IMR-90 (cell line): ENCODE measurements around the gene CTCF. TPM values are rescaled to one million over a fixed set of nuclear protein-coding genes. Genes with fewer than 3 reads are reported as not detected.

Experiments
- ATAC-seq: fragments of 200-7000 bp; cut with Tn5 transposase; 2 replicates; pipeline ENCODE4 v1.9.1; 2020; ENCODE audit warnings: low read depth, mild to moderate bottlenecking, moderate library complexity
- BruUV-seq: library from RNA; stranded (reverse); fragments of 400-500 nt; replicated peaks from 2 replicates; lab custom pipeline; 2021; lab: Mats Ljungman, UMichigan
- CTCF ChIA-PET: fragments of 300-600 bp; formaldehyde crosslinking; extraction: SDS; loops from one replicate; lab custom pipeline; 2021; ENCODE audit warnings: antibody characterized with exemption; lab: Yijun Ruan, JAX
- POLR2A ChIA-PET: fragments of 300-600 bp; sonication (Branson Sonifier 250); formaldehyde crosslinking; loops from one replicate; lab custom pipeline; 2022; ENCODE audit warnings: antibody characterized with exemption; ENCODE audit not compliant: unreplicated experiment; lab: Charles Lee
- DNase-seq: peaks from one replicate; pipeline ENCODE4 v3.0.0; 2013
- H2AFZ ChIP-seq: replicated peaks from 2 replicates; pipeline ENCODE3; 2013; ENCODE audit warnings: low read length, mild to moderate bottlenecking; ENCODE audit not compliant: poor library complexity
- H2AK5ac ChIP-seq: 2 replicates; pipeline ENCODE4 v1.6.1; 2013; ENCODE audit warnings: low read depth, low read length, inconsistent platforms
- H2AK9ac ChIP-seq: replicated peaks from 2 replicates; pipeline ENCODE3; 2013; ENCODE audit warnings: mild to moderate bottlenecking, low read depth, low read length, moderate library complexity; ENCODE audit not compliant: poor library complexity
- H2BK120ac ChIP-seq: 2 replicates; pipeline ENCODE4 v1.6.1; 2013; ENCODE audit warnings: low read depth, low read length, inconsistent platforms
- H2BK15ac ChIP-seq: 3 replicates; pipeline ENCODE4 v1.6.1; 2013; ENCODE audit warnings: low read depth, low read length, inconsistent platforms
- H2BK20ac ChIP-seq: 2 replicates; pipeline ENCODE4 v1.6.1; 2013; ENCODE audit warnings: low read depth, mild to moderate bottlenecking, inconsistent platforms, low read length, moderate library complexity
- H2BK5ac ChIP-seq: 2 replicates; pipeline ENCODE4 v1.6.1; 2013; ENCODE audit warnings: mild to moderate bottlenecking, low read depth, low read length, inconsistent platforms; ENCODE audit not compliant: poor library complexity, severe bottlenecking
- H3K14ac ChIP-seq: replicated peaks from 2 replicates; pipeline ENCODE4 v1.6.1; 2013; ENCODE audit warnings: low read depth, low read length, inconsistent platforms
- H3K18ac ChIP-seq: 2 replicates; pipeline ENCODE4 v1.6.1; 2013; ENCODE audit warnings: low read depth, low read length, control low read depth
- H3K23ac ChIP-seq: 2 replicates; pipeline ENCODE4 v1.6.1; 2013; ENCODE audit warnings: low read depth, low read length, inconsistent platforms
- H3K27ac ChIP-seq: 2 replicates; pipeline ENCODE4 v1.5.1; 2013; ENCODE audit warnings: mild to moderate bottlenecking, control low read depth, low read length; ENCODE audit not compliant: insufficient read depth
- H3K27me3 ChIP-seq: 2 replicates; pipeline ENCODE4 v1.6.1; 2013; ENCODE audit warnings: low read length; ENCODE audit not compliant: control insufficient read depth, insufficient read depth
- H3K36me3 ChIP-seq: 2 replicates; pipeline ENCODE4 v1.6.1; 2013; ENCODE audit warnings: low read length, mixed read lengths; ENCODE audit not compliant: control insufficient read depth, insufficient read depth
- H3K4ac ChIP-seq: 2 replicates; pipeline ENCODE4 v1.6.1; 2013; ENCODE audit warnings: low read depth, low read length, inconsistent platforms
- H3K4me1 ChIP-seq: 2 replicates; pipeline ENCODE4 v1.6.1; 2013; ENCODE audit warnings: low read length, mixed read lengths; ENCODE audit not compliant: control insufficient read depth, insufficient read depth
- H3K4me2 ChIP-seq: 2 replicates; pipeline ENCODE4 v1.6.1; 2013; ENCODE audit warnings: low read depth, mild to moderate bottlenecking, control low read depth, low read length, moderate library complexity
- H3K4me3 ChIP-seq: 2 replicates; pipeline ENCODE4 v1.5.1; 2013; ENCODE audit warnings: low read depth, mild to moderate bottlenecking, control low read depth, low read length, moderate library complexity; ENCODE audit not compliant: insufficient read depth
- H3K56ac ChIP-seq: 2 replicates; pipeline ENCODE4 v1.6.1; 2013; ENCODE audit warnings: low read length, inconsistent platforms; ENCODE audit not compliant: insufficient read depth; ENCODE audit errors: extremely low read depth
- H3K79me1 ChIP-seq, 2 experiments: 2 replicates each; pipeline ENCODE4 v1.6.1; 2013; ENCODE audit warnings: low read length in 2 of 2, inconsistent platforms in 1 of 2, low read depth in 1 of 2
- H3K9ac ChIP-seq: 2 replicates; pipeline ENCODE4 v1.6.1; 2013; ENCODE audit warnings: low read depth, low read length, control low read depth
- H3K9me1 ChIP-seq: 2 replicates; pipeline ENCODE4 v1.6.1; 2013; ENCODE audit warnings: low read length, inconsistent platforms; ENCODE audit not compliant: insufficient read depth
- H3K9me3 ChIP-seq: 2 replicates; pipeline ENCODE4 v1.6.1; 2013; ENCODE audit warnings: low read length; ENCODE audit not compliant: control insufficient read depth, insufficient read depth
- H4K20me1 ChIP-seq: 2 replicates; pipeline ENCODE4 v1.6.1; 2013; ENCODE audit warnings: low read length, inconsistent platforms; ENCODE audit not compliant: insufficient read depth
- H4K5ac ChIP-seq: 2 replicates; pipeline ENCODE4 v1.6.1; 2013; ENCODE audit warnings: mild to moderate bottlenecking, low read depth, low read length, control low read depth
- H4K8ac ChIP-seq, 2 experiments: 2 replicates each; pipeline ENCODE4 v1.6.1; 2013; ENCODE audit warnings: low read depth in 2 of 2, low read length in 2 of 2, control low read depth in 1 of 2, inconsistent platforms in 1 of 2
- H4K91ac ChIP-seq: 2 replicates; pipeline ENCODE4 v1.6.1; 2013; ENCODE audit warnings: low read depth, low read length, inconsistent platforms; ENCODE audit not compliant: insufficient read depth
- CHD1 ChIP-seq: IDR thresholded peaks from 2 replicates; pipeline ENCODE4 v1.6.1; 2012; ENCODE audit warnings: low read depth, low read length, improper control_type of control experiment
- NFE2L2 ChIP-seq: fragments of 150-350 bp; IDR thresholded peaks from 2 replicates; pipeline ENCODE4 v1.6.1; 2016; ENCODE audit warnings: low read depth, mild to moderate bottlenecking, low read length
- SMC3 ChIP-seq: fragments of 150-350 bp; IDR thresholded peaks from 2 replicates; pipeline ENCODE4 v1.6.1; 2016; ENCODE audit warnings: low read depth, mild to moderate bottlenecking, antibody characterized with exemption, low read length, moderate library complexity
- WGBS, 2 experiments: methylation state at CpG; one replicate each; pipeline versions ENCODE4 v1.1.5 to v1.1.7; 2013; ENCODE audit warnings: missing lambda C conversion rate in 2 of 2; ENCODE audit not compliant: insufficient read length in 1 of 2; ENCODE audit errors: extremely low coverage in 2 of 2; 5-methylcytosine and 5-hydroxymethylcytosine counted together
- dilution Hi-C: fragments of 300-500 bp; cut with HindIII; formaldehyde crosslinking; loops from one replicate; pipeline ENCODE4 v1.14.3; 2018; ENCODE audit warnings: low sequenced_read_pairs; ENCODE audit not compliant: unreplicated experiment
- in situ Hi-C: fragments of 300-500 bp; cut with MboI; formaldehyde crosslinking; loops from 3 replicates; pipeline ENCODE4 v1.14.3; 2019; ENCODE audit warnings: low sequenced_read_pairs, inconsistent platforms, mixed read lengths
- intact Hi-C: fragments of 100-400 bp; cut with micrococcal nuclease; formaldehyde crosslinking; loops from 2 replicates; pipeline ENCODE4 v1.10.0; 2022
- polyA plus RNA-seq, 3 experiments: library from polyadenylated mRNA; depleted of rRNA; stranded (reverse); fragments of >200 nt; gene quantifications; 2 replicates each; pipeline ENCODE4 v1.2.3, GENCODE V29; 2012; ENCODE audit warnings: low replicate concordance in 1 of 3
- total RNA-seq: library from RNA; depleted of rRNA; stranded (reverse); fragments of >200 nt; gene quantifications from 2 replicates; pipeline ENCODE4 v1.2.3, GENCODE V29; 2012

CTCF gene
- total and polyA plus RNA-seq, 2 of the 4 experiments (the other 2 are of a cell fraction): 16.1 to 22.8 TPM

GRCh38 chr16:67666032-67666551 lies 103.8 kb downstream of the CTCF start:
- BruUV-seq: no TSS peak
- POLR2A ChIA-PET: no interaction called here
- H4K20me1 ChIP-seq: 0 out of 2 replicates have a peak, but pooled peaks cover 2% of the 10 kb centered on the region
- peak overlapping the region; percentile 54 for H3K4me2 ChIP-seq
- H3K9me3 ChIP-seq: no peaks in the 10 kb centered on the region
- H4K5ac ChIP-seq: no peak overlapping the region
- ATAC-seq: peak; percentile 12
- H2BK5ac ChIP-seq: no peak overlapping the region
- H3K4me1 ChIP-seq: peaks cover 12% of the 10 kb centered on the region
- H3K14ac ChIP-seq: no peak overlapping the region
- TF ChIP-seq SMC3 (no peak), NFE2L2 (no peak), CHD1 (no peak)
- H3K27ac ChIP-seq: peak overlapping the region; percentile 42; the same call in 1 of the 2 replicates
- in situ Hi-C loops (loop anchor here (10.0 kb wide), 1 partner anchor 141 kb away; the partner anchor contains the start of gene RIPOR1), dilution Hi-C loops (no loop called here), intact Hi-C loops (no loop called here)
- peak overlapping the region; percentile 96 for H2AFZ ChIP-seq
- peaks cover 2% of the 10 kb centered on the region; the same call in 1 of the 2 replicates for H3K36me3 ChIP-seq
- H4K8ac ChIP-seq: peak overlapping the region in 1 of 2 experiments; percentile 48; a peak in 1 of 4 replicates
- H3K27me3 ChIP-seq: no peaks in the 10 kb centered on the region
- no peak overlapping the region for H2BK20ac ChIP-seq
- no peak for DNase-seq
- H3K18ac ChIP-seq: no peak overlapping the region
- no peak overlapping the region for H2BK120ac ChIP-seq
- H2AK9ac ChIP-seq: peak overlapping the region; percentile 83
- no peaks in the 10 kb centered on the region for H3K9me1 ChIP-seq
- H3K79me1 ChIP-seq: peaks cover 4 to 12% of the 10 kb centered on the region in 2 experiments; a peak in 3 of 4 replicates
- 6% methylated on average over 32 of the region's 46 CpGs; no CpG with 5 or more reads in 1 of the 2 experiments for WGBS, 2 experiments
- H3K4ac ChIP-seq: no peak overlapping the region
- H3K56ac ChIP-seq: no peak overlapping the region
- H3K9ac ChIP-seq: peak overlapping the region; percentile 5; the same call in 1 of the 2 replicates
- CTCF ChIA-PET: interaction anchor here (1.5 kb wide), 1 partner anchor 145 kb away, joined by 9 read pairs; no protein-coding TSS in a partner anchor
- no peak overlapping the region for H2AK5ac ChIP-seq
- H2BK15ac ChIP-seq: no peak overlapping the region
- peak overlapping the region; percentile 95 for H3K4me3 ChIP-seq
- no peak overlapping the region for H3K23ac ChIP-seq
- no peak overlapping the region for H4K91ac ChIP-seq
